Neuron (in vitro differentiated cells): Measurements from ENCODE around the gene KIF14.
"Not testable (repeated sequence)": the region's sequence is repeated elsewhere in the genome, so short reads cannot be mapped to it uniquely, and the experiment has no call there.

Experiments used
- H2AFZ ChIP-seq: one replicate; pipeline ENCODE4 v1.6.1; 2013; ENCODE audit warnings: low read depth, mild to moderate bottlenecking, inconsistent platforms, low read length, moderate library complexity
- H3K27me3 ChIP-seq: one replicate; pipeline ENCODE4 v1.6.1; 2013; ENCODE audit warnings: low read length; ENCODE audit not compliant: insufficient read depth
- H3K36me3 ChIP-seq: one replicate; pipeline ENCODE4 v1.6.1; 2013; ENCODE audit warnings: low read length; ENCODE audit not compliant: insufficient read depth
- H3K4me1 ChIP-seq: one replicate; pipeline ENCODE4 v1.6.1; 2013; ENCODE audit warnings: low read length; ENCODE audit not compliant: insufficient read depth
- H3K4me3 ChIP-seq: 2 replicates; pipeline ENCODE4 v1.5.1; 2013; ENCODE audit warnings: mild to moderate bottlenecking, low read length, moderate library complexity
- H3K9me3 ChIP-seq: one replicate; pipeline ENCODE4 v1.6.1; 2013; ENCODE audit warnings: low read length

The KIF14 gene

GRCh38 chr1:200644021-200644420 lies 23.5 kb upstream of the KIF14 start:
- Histone ChIP-seq H3K36me3 (peaks cover 29% of the 10 kb centered on the region), H2AFZ (no peak overlapping the region), H3K4me1 (no peaks in the 10 kb centered on the region), H3K9me3 (no peaks in the 10 kb centered on the region), H3K4me3 (no peak overlapping the region), H3K27me3 (no peaks in the 10 kb centered on the region)

GRCh38 chr1:200642481-200642880 lies 21.9 kb upstream of the KIF14 start:
- no peaks in the 10 kb centered on the region for H3K4me1 ChIP-seq
- peaks cover 21% of the 10 kb centered on the region for H3K36me3 ChIP-seq
- H3K27me3 ChIP-seq, result no peaks in the 10 kb centered on the region
- H3K9me3 ChIP-seq, result no peaks in the 10 kb centered on the region
- no peak overlapping the region for H3K4me3 ChIP-seq
- no peak overlapping the region for H2AFZ ChIP-seq

GRCh38 chr1:200640963-200641401 lies 20.4 kb upstream of the KIF14 start:
- Histone ChIP-seq H3K4me1 (no peaks in the 10 kb centered on the region), H2AFZ (no peak overlapping the region), H3K36me3 (peaks cover 10% of the 10 kb centered on the region), H3K9me3 (no peaks in the 10 kb centered on the region), H3K27me3 (no peaks in the 10 kb centered on the region), H3K4me3 (no peak overlapping the region)

- Histone ChIP-seq H2AFZ (no peak overlapping the region), H3K36me3 (peaks cover 10% of the 10 kb centered on the region), H3K4me3 (no peak overlapping the region), H3K27me3 (no peaks in the 10 kb centered on the region), H3K9me3 (no peaks in the 10 kb centered on the region), H3K4me1 (no peaks in the 10 kb centered on the region)
These were observed 19.9 kb upstream of the KIF14 start for GRCh38 chr1:200640373-200640962.

- peaks cover 5% of the 10 kb centered on the region for H3K36me3 ChIP-seq
- H2AFZ ChIP-seq, result no peak overlapping the region
- H3K9me3 ChIP-seq, result no peaks in the 10 kb centered on the region
- H3K4me3 ChIP-seq, result no peak overlapping the region
- no peaks in the 10 kb centered on the region for H3K4me1 ChIP-seq
- no peaks in the 10 kb centered on the region for H3K27me3 ChIP-seq
These were observed 17.5 kb upstream of the KIF14 start for GRCh38 chr1:200638073-200638472.

GRCh38 chr1:200636681-200637080 lies 16.1 kb upstream of the KIF14 start:
- Histone ChIP-seq H3K4me1 (no peaks in the 10 kb centered on the region), H3K9me3 (no peaks in the 10 kb centered on the region), H3K36me3 (peaks cover 5% of the 10 kb centered on the region), H2AFZ (no peak overlapping the region), H3K27me3 (no peaks in the 10 kb centered on the region), H3K4me3 (no peak overlapping the region)

GRCh38 chr1:200634261-200635122 lies 13.9 kb upstream of the KIF14 start:
- H3K4me3 ChIP-seq, result no peak overlapping the region
- H3K9me3 ChIP-seq, result no peaks in the 10 kb centered on the region
- H2AFZ ChIP-seq, result no peak overlapping the region
- H3K4me1 ChIP-seq, result peaks cover 4% of the 10 kb centered on the region
- H3K36me3 ChIP-seq, result no peaks in the 10 kb centered on the region
- H3K27me3 ChIP-seq, result no peaks in the 10 kb centered on the region

GRCh38 chr1:200631375-200631774 lies 10.8 kb upstream of the KIF14 start:
- H3K27me3 ChIP-seq, result no peaks in the 10 kb centered on the region

GRCh38 chr1:200630515-200630899 lies 10.0 kb upstream of the KIF14 start:
- H3K9me3 ChIP-seq, H2AFZ ChIP-seq, H3K36me3 ChIP-seq, H3K4me1 ChIP-seq, H3K27me3 ChIP-seq, H3K4me3 ChIP-seq: not testable (repeated sequence)

More at GRCh38 chr1:200631375-200631774, 10.8 kb upstream of the KIF14 start:
- Histone ChIP-seq H3K4me3 (no peak overlapping the region), H3K4me1 (peaks cover 4% of the 10 kb centered on the region), H3K36me3 (no peaks in the 10 kb centered on the region), H2AFZ (no peak overlapping the region), H3K9me3 (no peaks in the 10 kb centered on the region)

- Histone ChIP-seq H2AFZ (no peak overlapping the region), H3K9me3 (no peaks in the 10 kb centered on the region), H3K4me3 (no peak overlapping the region), H3K27me3 (no peaks in the 10 kb centered on the region), H3K36me3 (no peaks in the 10 kb centered on the region), H3K4me1 (peaks cover 13% of the 10 kb centered on the region)
These were observed 9.4 kb upstream of the KIF14 start for GRCh38 chr1:200629876-200630514.

GRCh38 chr1:200628223-200628881 lies 7.8 kb upstream of the KIF14 start:
- no peak overlapping the region for H3K4me3 ChIP-seq
- no peaks in the 10 kb centered on the region for H3K36me3 ChIP-seq
- H3K9me3 ChIP-seq, result no peaks in the 10 kb centered on the region
- H3K4me1 ChIP-seq, result peaks cover 17% of the 10 kb centered on the region
- no peaks in the 10 kb centered on the region for H3K27me3 ChIP-seq
- no peak overlapping the region for H2AFZ ChIP-seq

- Histone ChIP-seq H3K27me3 (no peaks in the 10 kb centered on the region), H2AFZ (no peak overlapping the region), H3K4me3 (no peak overlapping the region), H3K36me3 (no peaks in the 10 kb centered on the region), H3K4me1 (peaks cover 17% of the 10 kb centered on the region), H3K9me3 (no peaks in the 10 kb centered on the region)
These were observed 7.1 kb upstream of the KIF14 start for GRCh38 chr1:200627575-200628222.
